B cell (primary cell): ENCODE results near the gene BOK. TPM values are rescaled to one million over a fixed set of nuclear protein-coding genes. Genes with fewer than 3 reads are reported as not detected.
A peak's percentile ranks its signal among the peaks of the same experiment; 100 is the strongest.

Experiments
- ATAC-seq: fragments of 200-7000 bp; cut with Tn5 transposase; one replicate; pipeline ENCODE4 v1.10.0; 2021; ENCODE audit warnings: low read depth, mild to moderate bottlenecking, moderate number of reproducible peaks, moderate library complexity
- CTCF ChIA-PET: fragments of 350-600 bp; sonication (Branson Sonifier 250); formaldehyde crosslinking; loops from one replicate; lab custom pipeline; 2021; ENCODE audit warnings: antibody characterized with exemption, inconsistent platforms; lab: Charles Lee
- POLR2A ChIA-PET: fragments of 350-600 bp; sonication (Branson Sonifier 250); formaldehyde crosslinking; loops from one replicate; lab custom pipeline; 2021; ENCODE audit warnings: antibody characterized with exemption; lab: Charles Lee
- DNase-seq: peaks from one replicate; pipeline ENCODE4 v3.0.0; 2013
- H2AFZ ChIP-seq: 2 replicates; pipeline ENCODE4 v1.6.1; 2012; ENCODE audit warnings: mild to moderate bottlenecking, low read depth, low read length; ENCODE audit not compliant: insufficient read depth, poor library complexity, severe bottlenecking
- H3K27ac ChIP-seq, 2 donors: 1 replicate in 1 of 2; 2 replicates in 1 of 2; pipeline ENCODE4 v1.5.1; 2012 to 2013; ENCODE audit warnings: low read length in 2 of 2, mild to moderate bottlenecking in 2 of 2, moderate library complexity in 1 of 2
- H3K27me3 ChIP-seq, 4 experiments: fragments of 200-600 bp in 1 of 4; sonication (generic) in 1 of 4; replicated peaks in 1 of 4; 1 replicate in 2 of 4; 2 replicates in 2 of 4; pipeline versions ENCODE4 v1.6.1 to v1.7.0; 2013 to 2016; ENCODE audit warnings: low read length in 3 of 4, mild to moderate bottlenecking in 2 of 4, mixed read lengths in 1 of 4, moderate library complexity in 1 of 4; ENCODE audit not compliant: insufficient read depth in 4 of 4, control insufficient read depth in 3 of 4; ENCODE audit errors: control extremely low read depth in 1 of 4
- H3K36me3 ChIP-seq, 2 experiments: replicated peaks in 1 of 2; 1 replicate in 1 of 2; 2 replicates in 1 of 2; pipeline versions ENCODE4 v1.6.1 to v1.7.1; 2013; ENCODE audit warnings: low read length in 1 of 2; ENCODE audit not compliant: insufficient read depth in 2 of 2, control insufficient read depth in 1 of 2; ENCODE audit errors: control extremely low read depth in 1 of 2, extremely low read depth in 1 of 2
- H3K4me1 ChIP-seq, 2 donors: fragments of 200-600 bp in 1 of 2; sonication (generic) in 1 of 2; 1 replicate in 1 of 2; 2 replicates in 1 of 2; pipeline versions ENCODE4 v1.5.1 to v1.6.1; 2013 to 2017; ENCODE audit warnings: low read length in 2 of 2; ENCODE audit not compliant: control insufficient read depth in 2 of 2, insufficient read depth in 2 of 2
- H3K4me2 ChIP-seq: replicated peaks from 2 replicates; pipeline ENCODE3; 2012; ENCODE audit warnings: mild to moderate bottlenecking, low read depth, low read length; ENCODE audit not compliant: poor library complexity, severe bottlenecking
- H3K4me3 ChIP-seq, 5 experiments: fragments of 200-600 bp in 1 of 5; sonication (generic) in 1 of 5; 1 replicate in 3 of 5; 2 replicates in 2 of 5; pipeline versions ENCODE4 v1.5.1 to v1.7.0; 2011 to 2016; ENCODE audit warnings: low read length in 4 of 5, mild to moderate bottlenecking in 4 of 5, low read depth in 2 of 5, control low read depth in 1 of 5, moderate library complexity in 1 of 5; ENCODE audit not compliant: insufficient read depth in 1 of 5; ENCODE audit errors: control extremely low read depth in 1 of 5, extremely low read depth in 1 of 5
- H3K79me2 ChIP-seq: fragments of 200-600 bp; sonication (generic); one replicate; pipeline ENCODE4 v1.6.0; 2016; ENCODE audit warnings: low read length; ENCODE audit not compliant: control insufficient read depth, insufficient read depth
- H3K9ac ChIP-seq: fragments of 200-600 bp; sonication (generic); 2 replicates; pipeline ENCODE4 v1.6.1; 2017; ENCODE audit warnings: mild to moderate bottlenecking, low read length, moderate library complexity
- H3K9me3 ChIP-seq, 3 donors: one replicate each; pipeline versions ENCODE4 v1.6.1 to v1.7.1; 2013; ENCODE audit warnings: low read length in 2 of 3; ENCODE audit not compliant: control insufficient read depth in 2 of 3, insufficient read depth in 1 of 3; ENCODE audit errors: control extremely low read depth in 1 of 3
- H4K20me1 ChIP-seq: 2 replicates; pipeline ENCODE4 v1.6.0; 2012; ENCODE audit warnings: mild to moderate bottlenecking, low read length; ENCODE audit not compliant: insufficient read depth, control insufficient read depth, poor library complexity, severe bottlenecking
- H3K27ac Mint-ChIP-seq: one replicate; pipeline ENCODE4 v1.8.0; 2021; ENCODE audit warnings: mixed read lengths
- H3K27me3 Mint-ChIP-seq: one replicate; pipeline ENCODE4 v1.8.0; 2021; ENCODE audit warnings: mixed read lengths
- H3K4me1 Mint-ChIP-seq: one replicate; pipeline ENCODE4 v1.8.0; 2021; ENCODE audit warnings: mixed read lengths
- H3K4me3 Mint-ChIP-seq: one replicate; pipeline ENCODE4 v1.8.0; 2021; ENCODE audit warnings: mixed read lengths
- H3K9me3 Mint-ChIP-seq: one replicate; pipeline ENCODE4 v1.8.0; 2022; ENCODE audit warnings: mixed read lengths; ENCODE audit not compliant: insufficient read depth
- EZH2 ChIP-seq: IDR thresholded peaks from 2 replicates; pipeline ENCODE4 v1.6.1; 2012; ENCODE audit warnings: borderline replicate concordance, low read depth, mild to moderate bottlenecking, moderate library complexity, low read length; ENCODE audit not compliant: insufficient read depth, poor library complexity, severe bottlenecking
- WGBS: methylation state at CpG from one replicate; pipeline ENCODE4 v1.1.5; 2013; ENCODE audit warnings: missing lambda C conversion rate; ENCODE audit not compliant: insufficient coverage; 5-methylcytosine and 5-hydroxymethylcytosine counted together
- intact Hi-C: fragments of 100-400 bp; cut with micrococcal nuclease; formaldehyde crosslinking; loops from one replicate; pipeline ENCODE4 v1.10.0; 2022
- polyA plus RNA-seq: library from polyadenylated mRNA; depleted of rRNA; stranded (reverse); fragments of >200 nt; gene quantifications from 2 replicates; pipeline ENCODE4 v1.2.3, GENCODE V29; 2012
- total RNA-seq, 2 donors: library from RNA; stranded (reverse); fragments of 120-200 nt in 1 of 2; gene quantifications; 1 replicate in 1 of 2; 2 replicates in 1 of 2; pipeline versions ENCODE4 v1.2.3 to v1.2.4, GENCODE V29; 2013 to 2022
- TF ChIP-seq, protein P1 (sequence below): fragments of 200-600 bp; IDR thresholded peaks from one replicate; pipeline ENCODE4 v1.8.0; 2022; ENCODE audit warnings: antibody characterized with exemption, mild to moderate bottlenecking

The BOK gene
- total and polyA plus RNA-seq, 2 donors (not counting 1 experiment from before 2014, with no cell fraction given), result 0.10 to 0.22 TPM

DNA sequence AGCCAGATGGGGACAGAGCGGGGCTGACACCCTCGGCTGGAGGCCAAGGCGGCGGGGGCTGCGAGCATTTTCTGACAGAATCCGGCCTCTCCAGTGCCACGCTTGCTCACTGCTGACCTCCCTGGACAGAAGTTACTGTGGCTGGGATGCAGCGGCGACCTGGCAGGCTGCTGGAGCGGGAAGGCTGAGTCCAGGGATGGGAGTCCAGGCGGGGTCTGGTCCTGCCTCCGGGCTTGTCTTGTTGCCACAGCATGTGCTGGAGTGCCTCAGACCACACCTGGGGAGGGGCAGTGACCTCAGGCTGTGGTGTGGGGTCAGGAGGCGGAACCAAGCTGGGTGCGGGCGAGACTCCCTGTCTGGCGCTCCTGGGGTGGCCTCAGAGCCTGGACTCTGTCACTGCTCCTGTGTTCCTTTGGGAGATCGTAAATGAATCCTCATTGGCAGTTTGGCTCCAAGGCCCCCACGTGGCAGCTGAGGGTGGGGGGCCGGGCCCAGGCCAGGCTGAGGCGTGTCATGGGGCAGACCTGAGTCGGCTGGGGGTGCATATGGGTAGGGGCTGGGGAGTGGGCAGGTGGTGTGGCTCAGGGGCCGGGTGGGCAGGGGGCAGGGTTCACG lies 5.5 kb downstream of the BOK start:
- Histone ChIP-seq H3K27me3 (peaks cover 0 to 13% (median 6%) of the 10 kb centered on the region in 4 experiments), H3K27ac (no peak overlapping the region), H3K9me3 (no peaks in the 10 kb centered on the region), H3K79me2 (no peaks in the 10 kb centered on the region), H2AFZ (no peak overlapping the region), H3K4me2 (no peak overlapping the region), H3K4me3 (no peak overlapping the region), H3K4me1 (peaks cover 0 to 11% of the 10 kb centered on the region in 2 donors), H3K36me3 (no peaks in the 10 kb centered on the region), H3K9ac (no peak overlapping the region), H4K20me1 (no peaks in the 10 kb centered on the region)
- ATAC-seq, result no peak
- Mint-ChIP-seq H3K27ac (no peak overlapping the region), H3K9me3 (no peaks in the 10 kb centered on the region), H3K4me3 (no peak overlapping the region), H3K4me1 (peaks cover 6% of the 10 kb centered on the region), H3K27me3 (peaks cover 10% of the 10 kb centered on the region)
- DNase-seq, result no peak
- ChIA-PET POLR2A (no interaction called here), CTCF (no interaction called here)
- TF ChIP-seq, protein P1, sequence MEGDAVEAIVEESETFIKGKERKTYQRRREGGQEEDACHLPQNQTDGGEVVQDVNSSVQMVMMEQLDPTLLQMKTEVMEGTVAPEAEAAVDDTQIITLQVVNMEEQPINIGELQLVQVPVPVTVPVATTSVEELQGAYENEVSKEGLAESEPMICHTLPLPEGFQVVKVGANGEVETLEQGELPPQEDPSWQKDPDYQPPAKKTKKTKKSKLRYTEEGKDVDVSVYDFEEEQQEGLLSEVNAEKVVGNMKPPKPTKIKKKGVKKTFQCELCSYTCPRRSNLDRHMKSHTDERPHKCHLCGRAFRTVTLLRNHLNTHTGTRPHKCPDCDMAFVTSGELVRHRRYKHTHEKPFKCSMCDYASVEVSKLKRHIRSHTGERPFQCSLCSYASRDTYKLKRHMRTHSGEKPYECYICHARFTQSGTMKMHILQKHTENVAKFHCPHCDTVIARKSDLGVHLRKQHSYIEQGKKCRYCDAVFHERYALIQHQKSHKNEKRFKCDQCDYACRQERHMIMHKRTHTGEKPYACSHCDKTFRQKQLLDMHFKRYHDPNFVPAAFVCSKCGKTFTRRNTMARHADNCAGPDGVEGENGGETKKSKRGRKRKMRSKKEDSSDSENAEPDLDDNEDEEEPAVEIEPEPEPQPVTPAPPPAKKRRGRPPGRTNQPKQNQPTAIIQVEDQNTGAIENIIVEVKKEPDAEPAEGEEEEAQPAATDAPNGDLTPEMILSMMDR, result no peak
- TF ChIP-seq EZH2, result no peak
- intact Hi-C loops, result no loop called here
- 91% methylated on average over 23 of the region's 23 CpGs for WGBS

DNA sequence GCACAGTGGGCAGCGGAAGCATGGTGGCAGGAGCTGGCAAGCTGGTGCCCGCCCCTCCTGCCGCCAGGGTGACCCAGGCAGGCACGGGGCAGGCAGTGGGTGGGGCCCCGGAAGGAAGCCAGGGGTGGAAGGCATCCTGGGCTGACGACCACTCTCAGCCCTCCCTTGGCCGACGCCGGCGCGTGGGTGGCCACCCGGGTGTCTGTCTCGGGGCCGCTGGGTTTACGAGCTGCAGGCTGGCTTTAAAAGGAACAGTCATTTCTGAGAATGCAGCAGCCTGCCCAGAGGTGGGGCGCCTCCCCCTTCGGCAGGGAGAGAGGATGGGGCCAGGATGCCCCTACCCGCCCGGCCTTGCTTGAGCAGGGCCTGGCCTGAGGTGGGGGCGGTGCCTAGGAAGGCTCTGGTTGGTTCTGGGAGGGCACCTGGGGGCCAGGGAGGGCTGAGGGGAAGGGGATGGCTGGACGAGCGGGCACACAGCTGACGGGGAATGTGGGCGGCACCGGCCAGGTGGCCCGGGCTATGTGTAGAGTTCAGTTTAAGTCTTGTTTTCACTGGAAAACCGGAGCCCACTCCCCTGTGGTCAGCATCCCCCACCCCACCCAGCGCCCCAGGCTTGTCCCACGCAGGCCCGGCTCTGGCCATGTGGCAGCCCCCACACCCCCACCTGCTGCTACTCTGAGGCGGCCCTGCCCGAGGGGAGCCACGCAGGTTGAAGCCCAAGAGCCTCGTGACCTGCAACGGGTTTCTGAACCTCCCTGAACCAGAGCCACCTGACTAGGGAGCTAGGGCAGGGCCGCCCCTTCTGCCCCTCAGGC lies 6.3 kb downstream of the BOK start:
- Histone ChIP-seq H2AFZ (no peak overlapping the region), H3K79me2 (no peaks in the 10 kb centered on the region), H3K9ac (no peak overlapping the region), H3K27me3 (peaks cover 0 to 11% (median 5%) of the 10 kb centered on the region in 4 experiments), H3K4me3 (no peak overlapping the region), H3K4me1 (peaks cover 0 to 4% of the 10 kb centered on the region in 2 donors), H4K20me1 (no peaks in the 10 kb centered on the region), H3K4me2 (peak overlapping the region; percentile 22), H3K27ac (no peak overlapping the region), H3K9me3 (no peaks in the 10 kb centered on the region), H3K36me3 (no peaks in the 10 kb centered on the region)
- TF ChIP-seq, protein P1, result no peak
- no peak for TF ChIP-seq EZH2
- POLR2A ChIA-PET, result no interaction called here
- no peak for DNase-seq
- CTCF ChIA-PET, result no interaction called here
- Mint-ChIP-seq H3K27ac (no peak overlapping the region), H3K4me1 (peaks cover 5% of the 10 kb centered on the region), H3K27me3 (peaks cover 8% of the 10 kb centered on the region), H3K9me3 (no peaks in the 10 kb centered on the region), H3K4me3 (no peak overlapping the region)
- intact Hi-C loops, result no loop called here
- ATAC-seq, result no peak
- 83% methylated on average over 29 of the region's 36 CpGs for WGBS
